OCI-LY3 (cell line): ENCODE data around the gene ITM2B.

Experiments used
- EZH2phosphoT487 ChIP-seq: fragments of 200-600 bp; shearing (Covaris generic); IDR thresholded peaks from 2 replicates; pipeline ENCODE4 v1.6.1; 2018; ENCODE audit warnings: antibody characterized with exemption, mixed run types, low read depth
- TF ChIP-seq, protein P1 (sequence below): fragments of 200-600, 300-600 bp; sonication (generic); IDR thresholded peaks from 2 replicates; pipeline ENCODE4 v1.5.1; 2014; ENCODE audit warnings: antibody characterized with exemption, low read length, low read depth

DNA sequence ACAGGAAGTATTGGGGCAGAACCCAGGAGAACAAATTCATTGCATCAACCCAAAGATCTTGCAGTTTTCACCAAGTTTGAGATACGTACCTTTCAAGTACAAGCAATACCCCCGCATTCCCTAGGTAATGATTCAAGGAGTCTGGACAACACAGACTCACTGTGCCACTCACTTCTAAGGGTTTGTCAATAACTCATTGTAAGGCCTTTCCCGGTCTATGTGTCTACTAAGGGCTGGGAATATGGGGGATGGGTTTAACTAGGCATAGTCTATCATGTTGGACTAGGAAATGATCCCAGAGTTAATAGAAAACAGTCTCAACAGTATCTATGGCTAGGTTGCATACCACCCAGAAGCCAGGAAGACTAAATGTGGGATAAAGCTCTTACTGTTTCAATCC is 8.3 kb upstream of the ITM2B start:
- TF ChIP-seq, protein P1, sequence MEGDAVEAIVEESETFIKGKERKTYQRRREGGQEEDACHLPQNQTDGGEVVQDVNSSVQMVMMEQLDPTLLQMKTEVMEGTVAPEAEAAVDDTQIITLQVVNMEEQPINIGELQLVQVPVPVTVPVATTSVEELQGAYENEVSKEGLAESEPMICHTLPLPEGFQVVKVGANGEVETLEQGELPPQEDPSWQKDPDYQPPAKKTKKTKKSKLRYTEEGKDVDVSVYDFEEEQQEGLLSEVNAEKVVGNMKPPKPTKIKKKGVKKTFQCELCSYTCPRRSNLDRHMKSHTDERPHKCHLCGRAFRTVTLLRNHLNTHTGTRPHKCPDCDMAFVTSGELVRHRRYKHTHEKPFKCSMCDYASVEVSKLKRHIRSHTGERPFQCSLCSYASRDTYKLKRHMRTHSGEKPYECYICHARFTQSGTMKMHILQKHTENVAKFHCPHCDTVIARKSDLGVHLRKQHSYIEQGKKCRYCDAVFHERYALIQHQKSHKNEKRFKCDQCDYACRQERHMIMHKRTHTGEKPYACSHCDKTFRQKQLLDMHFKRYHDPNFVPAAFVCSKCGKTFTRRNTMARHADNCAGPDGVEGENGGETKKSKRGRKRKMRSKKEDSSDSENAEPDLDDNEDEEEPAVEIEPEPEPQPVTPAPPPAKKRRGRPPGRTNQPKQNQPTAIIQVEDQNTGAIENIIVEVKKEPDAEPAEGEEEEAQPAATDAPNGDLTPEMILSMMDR: no peak
- no peak for TF ChIP-seq EZH2phosphoT487
